Fibroblast of the aortic adventitia (primary cell): ENCODE data around the gene LZTFL1. TPM values are rescaled to one million over a fixed set of nuclear protein-coding genes. Genes with fewer than 3 reads are reported as not detected.

Source experiments
- DNase-seq: peaks from one replicate; pipeline ENCODE4 v3.0.0-alpha.2; 2010; ENCODE audit warnings: low read depth
- H3K4me3 ChIP-seq: 2 replicates; pipeline ENCODE4 v1.5.1; 2011; ENCODE audit warnings: low read depth, mild to moderate bottlenecking, control low read depth, low read length, moderate library complexity
- total RNA-seq: library from RNA; depleted of rRNA; stranded (reverse); fragments of >200 nt; gene quantifications from 2 replicates; pipeline ENCODE4 v1.2.3, GENCODE V29; 2012; ENCODE audit warnings: low replicate concordance
- TF ChIP-seq, protein P1 (sequence below): IDR thresholded peaks from 2 replicates; pipeline ENCODE4 v1.5.1; 2011; ENCODE audit warnings: mild to moderate bottlenecking, low read length, control low read depth, inconsistent platforms; ENCODE audit not compliant: insufficient read depth

Gene LZTFL1
- total RNA-seq, 1 donor, result 24.1 TPM

DNA sequence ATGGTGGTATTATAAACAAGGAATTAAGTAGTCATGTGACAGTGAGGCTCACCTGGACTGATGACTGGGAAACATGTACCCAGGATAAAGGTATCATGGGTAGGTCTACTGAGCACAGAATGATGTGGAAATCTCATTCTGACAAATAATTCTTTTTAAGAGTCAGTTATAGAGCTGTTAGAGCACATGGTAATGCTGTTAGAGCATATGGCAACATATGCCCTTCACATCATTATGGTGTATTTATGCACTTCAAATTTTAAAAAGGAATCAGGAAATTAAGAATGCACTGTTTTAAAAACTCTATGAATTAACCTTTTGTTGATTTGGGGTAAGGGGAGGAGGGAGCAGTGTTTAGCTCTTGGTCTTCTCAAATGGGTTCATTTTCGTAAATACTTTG, 47.3 kb downstream of the LZTFL1 start:
- TF ChIP-seq, protein P1, sequence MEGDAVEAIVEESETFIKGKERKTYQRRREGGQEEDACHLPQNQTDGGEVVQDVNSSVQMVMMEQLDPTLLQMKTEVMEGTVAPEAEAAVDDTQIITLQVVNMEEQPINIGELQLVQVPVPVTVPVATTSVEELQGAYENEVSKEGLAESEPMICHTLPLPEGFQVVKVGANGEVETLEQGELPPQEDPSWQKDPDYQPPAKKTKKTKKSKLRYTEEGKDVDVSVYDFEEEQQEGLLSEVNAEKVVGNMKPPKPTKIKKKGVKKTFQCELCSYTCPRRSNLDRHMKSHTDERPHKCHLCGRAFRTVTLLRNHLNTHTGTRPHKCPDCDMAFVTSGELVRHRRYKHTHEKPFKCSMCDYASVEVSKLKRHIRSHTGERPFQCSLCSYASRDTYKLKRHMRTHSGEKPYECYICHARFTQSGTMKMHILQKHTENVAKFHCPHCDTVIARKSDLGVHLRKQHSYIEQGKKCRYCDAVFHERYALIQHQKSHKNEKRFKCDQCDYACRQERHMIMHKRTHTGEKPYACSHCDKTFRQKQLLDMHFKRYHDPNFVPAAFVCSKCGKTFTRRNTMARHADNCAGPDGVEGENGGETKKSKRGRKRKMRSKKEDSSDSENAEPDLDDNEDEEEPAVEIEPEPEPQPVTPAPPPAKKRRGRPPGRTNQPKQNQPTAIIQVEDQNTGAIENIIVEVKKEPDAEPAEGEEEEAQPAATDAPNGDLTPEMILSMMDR, result no peak
- H3K4me3 ChIP-seq, result no peak overlapping the region
- DNase-seq, result no peak

DNA sequence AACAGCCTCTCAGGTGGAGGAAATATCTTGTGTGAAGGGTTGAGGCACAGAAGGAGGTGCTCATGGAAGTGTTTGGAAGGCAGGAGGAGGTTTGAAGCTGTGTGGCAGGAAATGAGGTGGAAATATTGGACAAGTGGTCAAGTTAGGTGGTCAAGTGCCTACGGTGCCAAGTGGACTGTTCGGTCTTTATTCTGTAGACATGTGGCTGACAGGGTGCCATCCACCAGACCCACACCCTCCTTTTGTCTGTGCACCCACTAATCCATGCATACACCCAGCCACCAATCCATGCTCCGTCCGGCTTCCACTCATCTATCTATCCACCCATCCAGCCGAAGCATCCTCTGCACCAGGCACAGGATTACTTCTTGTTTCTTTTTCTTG, 47.8 kb downstream of the LZTFL1 start:
- no peak overlapping the region for H3K4me3 ChIP-seq
- TF ChIP-seq, protein P1, result no peak
- no peak for DNase-seq

DNA sequence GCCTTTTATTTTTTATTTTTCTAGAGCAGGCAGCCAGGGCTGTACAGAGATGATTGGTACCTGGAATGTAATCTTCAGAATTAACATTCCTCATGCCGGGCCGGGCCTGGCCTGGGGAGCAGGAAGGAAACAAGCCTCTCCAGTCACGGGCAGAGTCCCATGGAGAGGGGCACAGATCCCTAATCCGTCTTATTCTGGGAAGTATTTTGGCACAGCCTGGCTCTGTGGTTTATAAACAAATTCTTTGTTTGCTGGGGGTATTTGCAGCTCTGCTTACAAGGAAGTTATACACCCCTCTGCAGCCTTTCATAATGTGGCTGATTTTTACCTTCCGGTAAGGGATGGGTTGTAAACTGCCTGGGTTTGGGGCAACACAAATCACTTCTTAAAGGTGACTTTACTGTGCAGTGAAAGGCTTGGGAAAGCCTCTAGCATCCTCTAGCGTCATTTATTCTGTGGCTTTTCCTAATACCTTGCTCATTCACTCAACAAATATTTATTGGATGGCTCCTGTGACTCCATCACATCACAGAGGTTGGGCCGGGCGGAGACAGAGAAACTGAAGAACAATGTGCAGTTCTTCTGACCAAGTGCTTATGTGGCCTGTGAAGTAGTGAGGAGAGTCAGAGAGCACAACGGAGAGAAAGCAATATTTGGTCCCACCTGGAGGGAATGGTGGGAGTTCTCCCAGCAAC, 48.3 kb downstream of the LZTFL1 start:
- H3K4me3 ChIP-seq, result no peak overlapping the region
- no peak for DNase-seq
- TF ChIP-seq, protein P1, result no peak

DNA sequence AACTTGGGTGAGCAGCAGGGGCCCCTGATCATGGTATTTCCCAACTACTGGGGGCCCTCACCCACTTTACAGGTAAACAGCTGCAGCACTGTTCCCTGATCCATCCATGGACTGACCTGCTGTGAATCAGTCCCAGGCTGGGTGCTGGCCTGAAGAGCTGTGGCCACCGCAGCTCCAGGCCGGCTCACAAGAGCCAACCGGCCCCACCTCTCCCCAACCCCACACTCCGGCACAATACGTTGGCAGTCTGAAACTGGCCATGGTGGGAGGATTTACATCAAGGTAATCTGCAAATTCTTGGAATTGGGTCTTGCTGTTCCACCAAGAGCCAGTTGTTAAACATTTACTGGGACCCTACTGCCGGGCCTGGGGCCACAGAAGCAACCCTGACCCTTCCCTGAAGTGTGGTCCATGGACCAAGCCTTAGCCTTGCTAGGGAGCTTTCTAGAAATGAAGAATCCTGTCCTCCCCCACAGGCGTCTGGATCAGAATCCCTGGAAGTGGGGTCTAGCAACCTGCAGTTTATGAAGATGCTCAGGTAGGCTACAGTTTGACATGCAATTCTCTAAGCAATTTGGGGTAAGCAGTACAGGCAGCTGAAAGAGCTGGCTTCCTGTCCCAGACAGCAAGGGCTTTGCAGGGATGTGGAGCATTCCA, 49.3 kb downstream of the LZTFL1 start:
- H3K4me3 ChIP-seq, result no peak overlapping the region
- TF ChIP-seq, protein P1, result no peak
- DNase-seq, result no peak

DNA sequence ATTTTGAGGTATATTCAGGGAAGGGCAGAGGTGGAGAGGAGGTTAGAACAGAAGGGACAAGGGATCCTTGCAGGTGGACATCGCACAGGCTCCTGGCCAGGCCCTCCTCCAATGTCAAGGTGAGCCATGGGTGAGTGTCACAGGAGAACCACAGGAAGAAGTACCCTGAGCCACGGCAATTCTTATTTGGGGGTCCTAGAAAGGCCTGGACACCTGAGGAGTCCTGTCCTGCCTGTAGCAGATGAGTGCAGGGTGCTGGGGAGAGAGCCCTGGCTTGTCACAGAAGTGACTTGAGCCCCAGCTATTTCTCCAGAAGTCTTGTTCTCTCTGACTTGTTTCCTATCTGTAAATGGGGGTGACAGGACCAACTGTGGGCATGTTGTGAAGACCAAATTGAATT, 49.9 kb downstream of the LZTFL1 start:
- no peak for DNase-seq
- TF ChIP-seq, protein P1, result no peak
- no peak overlapping the region for H3K4me3 ChIP-seq

GRCh38 chr3:45790596-45790995, 51.3 kb downstream of the LZTFL1 start:
- TF ChIP-seq, protein P1, result no peak
- DNase-seq, result no peak

More at GRCh38 chr3:45790596-45790995, 51.3 kb downstream of the LZTFL1 start:
- no peak overlapping the region for H3K4me3 ChIP-seq
